HG03520 (cell line): ENCODE results near the gene TMEM250.
A peak's percentile ranks its signal among the peaks of the same experiment; 100 is the strongest.
"Not testable (repeated sequence)": the region's sequence is repeated elsewhere in the genome, so short reads cannot be mapped to it uniquely, and the experiment has no call there.

ENCODE experiments used
- ATAC-seq: cut with Tn5 transposase; IDR thresholded peaks from one replicate; pipeline ENCODE4 v1.9.1; 2021; ENCODE audit warnings: mild to moderate bottlenecking, moderate library complexity; ENCODE audit not compliant: unreplicated experiment

TMEM250 gene

GRCh38 chr9:136114610-136115009 lies 4.1 kb downstream of the TMEM250 start:
- no peak for ATAC-seq

GRCh38 chr9:136112541-136112940 lies 6.1 kb downstream of the TMEM250 start:
- ATAC-seq = no peak

- ATAC-seq = no peak
Measured at GRCh38 chr9:136111910-136112309, 6.8 kb downstream of the TMEM250 start.

- ATAC-seq = no peak
Measured at GRCh38 chr9:136111190-136111589, 7.5 kb downstream of the TMEM250 start.

- ATAC-seq = no peak
Measured at GRCh38 chr9:136110082-136111061, 8.3 kb downstream of the TMEM250 start.

- peak; percentile 68 for ATAC-seq
Measured at GRCh38 chr9:136109351-136110081, 9.2 kb downstream of the TMEM250 start.

GRCh38 chr9:136108648-136109266 lies 9.9 kb downstream of the TMEM250 start:
- no peak for ATAC-seq

GRCh38 chr9:136107953-136108647 lies 10.6 kb downstream of the TMEM250 start:
- no peak for ATAC-seq

- no peak for ATAC-seq
Measured at GRCh38 chr9:136107155-136107952, 11.3 kb downstream of the TMEM250 start.

GRCh38 chr9:136105398-136106135 lies 13.1 kb downstream of the TMEM250 start:
- no peak for ATAC-seq

- no peak for ATAC-seq
Measured at GRCh38 chr9:136104916-136105315, 13.8 kb downstream of the TMEM250 start.

GRCh38 chr9:136104488-136104800 lies 14.2 kb downstream of the TMEM250 start:
- no peak for ATAC-seq

- no peak for ATAC-seq
Measured at GRCh38 chr9:136103651-136104487, 14.8 kb downstream of the TMEM250 start.

- ATAC-seq = not testable (repeated sequence)
Measured at GRCh38 chr9:136101615-136102074, 17.0 kb downstream of the TMEM250 start.

GRCh38 chr9:136100700-136101614 lies 17.7 kb downstream of the TMEM250 start:
- ATAC-seq = no peak

- no peak for ATAC-seq
Measured at GRCh38 chr9:136099542-136099941, 19.1 kb downstream of the TMEM250 start.

GRCh38 chr9:136098844-136099243 lies 19.8 kb downstream of the TMEM250 start:
- ATAC-seq = no peak
